CD14-positive monocyte (primary cell): ENCODE measurements around the gene ERBB4. TPM values are rescaled to one million over a fixed set of nuclear protein-coding genes. Genes with fewer than 3 reads are reported as not detected.

Experiments
- DNase-seq, 3 donors: peaks; one replicate each; pipeline ENCODE4 v3.0.0-alpha.2; 2011 to 2022
- H2AFZ ChIP-seq: 2 replicates; pipeline ENCODE4 v1.6.0; 2012; ENCODE audit warnings: mild to moderate bottlenecking, low read depth, low read length, inconsistent platforms; ENCODE audit not compliant: insufficient read depth, poor library complexity, severe bottlenecking
- H3K27ac ChIP-seq, 2 donors: 1 replicate in 1 of 2; 2 replicates in 1 of 2; pipeline ENCODE4 v1.5.1; 2012 to 2013; ENCODE audit warnings: low read length in 2 of 2, control low read depth in 1 of 2, inconsistent platforms in 1 of 2, low read depth in 1 of 2, mild to moderate bottlenecking in 1 of 2
- H3K27me3 ChIP-seq, 2 donors: one replicate each; pipeline versions ENCODE4 v1.6.0 to v1.6.1; 2011 to 2013; ENCODE audit warnings: low read length in 2 of 2; ENCODE audit not compliant: control insufficient read depth in 2 of 2, insufficient read depth in 2 of 2
- H3K36me3 ChIP-seq, 2 donors: replicated peaks in 1 of 2; 1 replicate in 1 of 2; 2 replicates in 1 of 2; pipeline versions ENCODE4 v1.5.1 to v1.6.1; 2012 to 2013; ENCODE audit warnings: low read length in 2 of 2, control low read depth in 1 of 2, inconsistent platforms in 1 of 2, mild to moderate bottlenecking in 1 of 2; ENCODE audit not compliant: insufficient read depth in 2 of 2, control insufficient read depth in 1 of 2
- H3K4me1 ChIP-seq, 2 donors: 1 replicate in 1 of 2; 2 replicates in 1 of 2; pipeline versions ENCODE4 v1.5.1 to v1.6.1; 2012 to 2013; ENCODE audit warnings: low read length in 2 of 2, control low read depth in 1 of 2, inconsistent platforms in 1 of 2, mild to moderate bottlenecking in 1 of 2, moderate library complexity in 1 of 2; ENCODE audit not compliant: insufficient read depth in 2 of 2, control insufficient read depth in 1 of 2
- H3K4me2 ChIP-seq: replicated peaks from 2 replicates; pipeline ENCODE3; 2012; ENCODE audit warnings: low read length, moderate library complexity, mild to moderate bottlenecking; ENCODE audit not compliant: poor library complexity, severe bottlenecking; ENCODE audit errors: extremely low read depth
- H3K4me3 ChIP-seq, 3 experiments: fragments of 200-600 bp in 1 of 3; sonication (generic) in 1 of 3; replicated peaks in 1 of 3; 1 replicate in 2 of 3; 2 replicates in 1 of 3; pipeline ENCODE4 v1.5.1; 2011 to 2013; ENCODE audit warnings: low read length in 3 of 3, mild to moderate bottlenecking in 3 of 3, control low read depth in 2 of 3, low read depth in 2 of 3, inconsistent platforms in 1 of 3, moderate library complexity in 1 of 3
- H3K79me2 ChIP-seq: 2 replicates; pipeline ENCODE4 v1.6.0; 2012; ENCODE audit warnings: mild to moderate bottlenecking, control low read depth, inconsistent platforms, low read length, moderate library complexity; ENCODE audit not compliant: insufficient read depth
- H3K9ac ChIP-seq: 2 replicates; pipeline ENCODE4 v1.6.0; 2017; ENCODE audit warnings: low read length, mild to moderate bottlenecking; ENCODE audit not compliant: insufficient read depth, poor library complexity, severe bottlenecking
- H3K9me3 ChIP-seq, 2 donors: replicated peaks in 1 of 2; 1 replicate in 1 of 2; 2 replicates in 1 of 2; pipeline versions ENCODE4 v1.5.1 to v1.6.1; 2012 to 2013; ENCODE audit warnings: low read length in 2 of 2, control low read depth in 1 of 2; ENCODE audit not compliant: control insufficient read depth in 1 of 2, insufficient read depth in 1 of 2
- H4K20me1 ChIP-seq: 2 replicates; pipeline ENCODE4 v1.6.0; 2012; ENCODE audit warnings: mild to moderate bottlenecking, low read length, control low read depth, moderate library complexity; ENCODE audit not compliant: insufficient read depth
- H3K27ac Mint-ChIP-seq, 7 donors: one replicate each; pipeline ENCODE4 v1.8.0; 2020; ENCODE audit warnings: mild to moderate bottlenecking in 7 of 7, mixed read lengths in 7 of 7, moderate library complexity in 6 of 7, inconsistent platforms in 2 of 7
- H3K27me3 Mint-ChIP-seq, 3 donors: one replicate each; pipeline ENCODE4 v1.8.0; 2021 to 2022; ENCODE audit warnings: low read depth in 3 of 3, mild to moderate bottlenecking in 3 of 3, mixed read lengths in 3 of 3, moderate library complexity in 3 of 3, inconsistent platforms in 1 of 3
- H3K36me3 Mint-ChIP-seq, 2 donors: one replicate each; pipeline ENCODE4 v1.8.0; 2020; ENCODE audit warnings: mixed read lengths in 2 of 2, inconsistent platforms in 1 of 2, mild to moderate bottlenecking in 1 of 2
- H3K4me1 Mint-ChIP-seq: one replicate; pipeline ENCODE4 v1.8.0; 2020; ENCODE audit warnings: mild to moderate bottlenecking, mixed read lengths
- H3K4me3 Mint-ChIP-seq, 2 donors: one replicate each; pipeline ENCODE4 v1.8.0; 2020; ENCODE audit warnings: mild to moderate bottlenecking in 2 of 2, mixed read lengths in 2 of 2, moderate library complexity in 1 of 2
- H3K9me3 Mint-ChIP-seq, 7 donors: one replicate each; pipeline ENCODE4 v1.8.0; 2020 to 2022; ENCODE audit warnings: mixed read lengths in 7 of 7, mild to moderate bottlenecking in 6 of 7, moderate library complexity in 6 of 7, inconsistent platforms in 2 of 7
- CTCF ChIP-seq: fragments of 200-600 bp; IDR thresholded peaks from one replicate; pipeline ENCODE4 v1.8.0; 2022; ENCODE audit warnings: antibody characterized with exemption, mild to moderate bottlenecking
- WGBS: methylation state at CpG from one replicate; pipeline ENCODE4 v1.1.5; 2013; ENCODE audit warnings: missing lambda C conversion rate; ENCODE audit not compliant: insufficient coverage; 5-methylcytosine and 5-hydroxymethylcytosine counted together
- intact Hi-C, 2 donors: fragments of 100-400 bp; cut with micrococcal nuclease; formaldehyde crosslinking; loops; one replicate each; pipeline versions ENCODE4 v1.15.0 to v1.15.1; 2023
- polyA plus RNA-seq, 3 donors: library from polyadenylated mRNA; depleted of rRNA in 1 of 3; unstranded in 2 of 3; stranded (reverse) in 1 of 3; fragments of 300-500 nt in 2 of 3; fragments of >200 nt in 1 of 3; fragmentation: Illumina TruSeq in 2 of 3; gene quantifications; 1 replicate in 2 of 3; 2 replicates in 1 of 3; pipeline ENCODE4 v1.2.3, GENCODE V29; 2012 to 2021

Gene ERBB4
- polyA plus RNA-seq, 3 donors = not detected

- H3K4me3 Mint-ChIP-seq = no peak overlapping the region
- no peaks in the 10 kb centered on the region for H3K4me1 Mint-ChIP-seq
- Histone ChIP-seq H3K9me3 (no peaks in the 10 kb centered on the region), H3K79me2 (no peaks in the 10 kb centered on the region), H3K4me1 (no peaks in the 10 kb centered on the region), H3K4me2 (no peak overlapping the region), H3K4me3 (no peak overlapping the region), H2AFZ (no peak overlapping the region), H3K27ac (no peak overlapping the region), H3K27me3 (no peaks in the 10 kb centered on the region), H4K20me1 (no peaks in the 10 kb centered on the region), H3K9ac (no peak overlapping the region), H3K36me3 (no peaks in the 10 kb centered on the region)
- H3K27ac Mint-ChIP-seq = no peak overlapping the region
- H3K36me3 Mint-ChIP-seq = no peaks in the 10 kb centered on the region
- intact Hi-C loops = no loop called here
- H3K27me3 Mint-ChIP-seq = no peaks in the 10 kb centered on the region
- no peak for TF ChIP-seq CTCF
- DNase-seq = no peak
- peaks cover 0 to 3% (median 0%) of the 10 kb centered on the region in 7 donors for H3K9me3 Mint-ChIP-seq
Observed at GRCh38 chr2:211609127-211609526, 929.5 kb downstream of the ERBB4 start.

- DNase-seq = no peak
- Histone ChIP-seq H3K27ac (no peak overlapping the region), H2AFZ (no peak overlapping the region), H3K4me1 (no peaks in the 10 kb centered on the region), H3K27me3 (no peaks in the 10 kb centered on the region), H3K36me3 (no peaks in the 10 kb centered on the region), H3K9me3 (no peaks in the 10 kb centered on the region), H3K4me3 (no peak overlapping the region), H3K4me2 (no peak overlapping the region), H4K20me1 (no peaks in the 10 kb centered on the region), H3K9ac (no peak overlapping the region), H3K79me2 (no peaks in the 10 kb centered on the region)
- TF ChIP-seq CTCF = no peak
- H3K9me3 Mint-ChIP-seq = peaks cover 0 to 5% (median 2%) of the 10 kb centered on the region in 7 donors
- no peak overlapping the region for H3K27ac Mint-ChIP-seq
- H3K4me1 Mint-ChIP-seq = no peaks in the 10 kb centered on the region
- peaks cover 0 to 3% (median 0%) of the 10 kb centered on the region in 3 donors for H3K27me3 Mint-ChIP-seq
- H3K4me3 Mint-ChIP-seq = no peak overlapping the region
- H3K36me3 Mint-ChIP-seq = no peaks in the 10 kb centered on the region
- 67% methylated on average over 1 of the region's 3 CpGs for WGBS
- intact Hi-C loops = no loop called here
Observed at GRCh38 chr2:211599146-211599545, 939.5 kb downstream of the ERBB4 start.
